SK-N-SH (cell line): ENCODE data around the gene SRRT.

Experiments
- CTCF ChIP-seq: fragments of 200-600 bp; sonication (generic); IDR thresholded peaks from 2 replicates; pipeline ENCODE4 v1.6.1; 2017; ENCODE audit warnings: antibody characterized with exemption, mild to moderate bottlenecking, moderate library complexity
- EP300 ChIP-seq, 2 experiments: IDR thresholded peaks; 2 replicates each; pipeline versions ENCODE4 v1.4.0 to v1.6.1; 2012; ENCODE audit warnings: borderline replicate concordance in 1 of 2, low read depth in 1 of 2, low read length in 1 of 2
- NFIC ChIP-seq: IDR thresholded peaks from 2 replicates; pipeline ENCODE4 v1.4.0; 2012; ENCODE audit warnings: borderline replicate concordance
- RXRA ChIP-seq: IDR thresholded peaks from 2 replicates; pipeline ENCODE4 v1.4.0; 2012; ENCODE audit warnings: low read depth, mild to moderate bottlenecking, borderline replicate concordance
- TAF1 ChIP-seq: IDR thresholded peaks from 2 replicates; pipeline ENCODE4 v1.6.1; 2012; ENCODE audit warnings: low read depth, mild to moderate bottlenecking, low read length, moderate library complexity, borderline replicate concordance

DNA sequence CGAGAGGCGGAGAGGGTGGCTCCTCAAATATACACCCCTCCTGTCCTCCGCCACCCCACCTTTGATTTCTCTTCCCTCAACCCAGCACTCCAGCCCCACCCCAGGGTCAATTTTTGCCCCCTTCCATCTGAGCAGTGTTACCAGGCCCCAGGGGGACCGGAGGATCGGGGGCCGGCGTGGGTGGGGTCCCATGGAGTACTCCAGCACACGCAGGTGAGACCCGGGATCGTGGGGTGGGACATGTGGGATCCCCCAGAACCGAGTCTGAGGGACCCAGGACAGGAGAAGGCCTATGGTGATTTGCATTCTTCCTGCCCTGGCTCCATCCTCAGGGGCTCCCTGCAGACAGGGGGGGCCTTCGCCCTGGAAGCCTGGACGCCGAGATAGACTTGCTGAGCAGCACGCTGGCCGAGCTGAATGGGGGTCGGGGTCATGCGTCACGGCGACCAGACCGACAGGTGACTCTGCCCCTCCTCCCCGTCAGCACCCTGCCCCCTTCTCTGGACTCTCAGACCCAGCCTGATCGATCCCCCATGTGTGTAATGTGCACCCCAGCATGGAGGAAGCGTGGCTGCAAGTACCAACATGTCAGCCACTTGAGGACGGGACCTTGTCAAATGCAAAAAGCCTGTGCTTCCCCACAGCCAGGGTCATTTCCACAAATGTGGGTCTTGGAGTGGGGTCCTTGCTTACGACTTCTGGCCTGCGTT, 7.0 kb upstream of the SRRT start:
- no peak for TF ChIP-seq EP300 (IDR thresholded peaks at IDR 0.05; ENCODE audit: borderline replicate concordance in 1 of 2, low read depth in 1 of 2, low read length in 1 of 2)
- no peak for TF ChIP-seq TAF1
- no peak for TF ChIP-seq CTCF
- no peak for TF ChIP-seq NFIC
- TF ChIP-seq RXRA = no peak
